ENCODE measurements around the gene TPH2. TPM values are rescaled to one million over a fixed set of nuclear protein-coding genes. Genes with fewer than 3 reads are reported as not detected.

The TPH2 gene
- total RNA-seq, 2 donors from 2014 or later, result not detected

DNA sequence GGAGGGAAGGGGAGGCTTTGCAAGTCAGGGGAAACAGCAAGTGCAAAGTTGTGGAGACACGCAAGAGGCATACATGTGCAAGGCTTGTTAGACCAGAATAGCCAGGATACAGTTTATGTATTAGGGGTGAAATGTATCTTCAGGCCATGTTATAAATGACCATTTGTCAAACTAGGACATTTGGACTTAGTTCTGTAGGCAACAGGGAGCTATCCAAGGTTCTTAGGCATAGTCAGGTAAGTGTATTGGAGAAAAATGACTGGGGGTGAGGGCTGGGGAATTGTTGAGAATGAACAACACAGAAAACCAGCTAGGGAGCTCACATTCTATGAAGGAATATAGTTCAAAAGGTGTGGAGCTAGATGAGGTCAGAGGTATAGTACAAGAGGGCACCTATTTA, 42.5 kb downstream of the TPH2 start:
- H3K27ac ChIP-seq, result no peak overlapping the region
- DNase-seq (ENCODE audit: low spot score), result no peak
- H3K27me3 ChIP-seq (replicated peaks; ENCODE audit: insufficient read depth), result no peaks in the 10 kb centered on the region
- H3K36me3 ChIP-seq, result no peaks in the 10 kb centered on the region
- no peaks in the 10 kb centered on the region for H3K9me3 ChIP-seq
- no peak overlapping the region for H3K4me3 ChIP-seq
- no peak for TF ChIP-seq CTCF (IDR thresholded peaks at IDR 0.05)
- no peak for ATAC-seq (ENCODE audit: insufficient number of reproducible peaks, low FRiP score, low read depth)
- H3K4me1 ChIP-seq (ENCODE audit: control insufficient read depth in 1 of 2, low read depth in 2 of 2), result no peaks in the 10 kb centered on the region

GRCh38 chr12:71994715-71995114, 56.1 kb downstream of the TPH2 start:
- H3K4me3 ChIP-seq, result no peak overlapping the region
- H3K27ac ChIP-seq, result no peak overlapping the region
- no peak for TF ChIP-seq CTCF (IDR thresholded peaks at IDR 0.05)
- H3K9me3 ChIP-seq, result no peaks in the 10 kb centered on the region
- no peak for ATAC-seq (ENCODE audit: insufficient number of reproducible peaks, low FRiP score, low read depth)
- H3K36me3 ChIP-seq, result no peaks in the 10 kb centered on the region
- no peaks in the 10 kb centered on the region for H3K27me3 ChIP-seq (replicated peaks; ENCODE audit: insufficient read depth)
- DNase-seq (ENCODE audit: low spot score), result no peak
- H3K4me1 ChIP-seq (ENCODE audit: control insufficient read depth in 1 of 2, low read depth in 2 of 2), result no peaks in the 10 kb centered on the region

- Histone ChIP-seq H3K27ac (no peak overlapping the region), H3K4me3 (no peak overlapping the region), H3K9me3 (no peaks in the 10 kb centered on the region), H3K27me3 (replicated peaks; ENCODE audit: insufficient read depth) (no peaks in the 10 kb centered on the region), H3K4me1 (ENCODE audit: control insufficient read depth in 1 of 2, low read depth in 2 of 2) (no peaks in the 10 kb centered on the region), H3K36me3 (no peaks in the 10 kb centered on the region)
- DNase-seq (ENCODE audit: low spot score) (no peak), ATAC-seq (ENCODE audit: insufficient number of reproducible peaks, low FRiP score, low read depth) (no peak)
- TF ChIP-seq CTCF (IDR thresholded peaks at IDR 0.05), result no peak
These were observed 61.1 kb downstream of the TPH2 start for GRCh38 chr12:71999795-72000194.

DNA sequence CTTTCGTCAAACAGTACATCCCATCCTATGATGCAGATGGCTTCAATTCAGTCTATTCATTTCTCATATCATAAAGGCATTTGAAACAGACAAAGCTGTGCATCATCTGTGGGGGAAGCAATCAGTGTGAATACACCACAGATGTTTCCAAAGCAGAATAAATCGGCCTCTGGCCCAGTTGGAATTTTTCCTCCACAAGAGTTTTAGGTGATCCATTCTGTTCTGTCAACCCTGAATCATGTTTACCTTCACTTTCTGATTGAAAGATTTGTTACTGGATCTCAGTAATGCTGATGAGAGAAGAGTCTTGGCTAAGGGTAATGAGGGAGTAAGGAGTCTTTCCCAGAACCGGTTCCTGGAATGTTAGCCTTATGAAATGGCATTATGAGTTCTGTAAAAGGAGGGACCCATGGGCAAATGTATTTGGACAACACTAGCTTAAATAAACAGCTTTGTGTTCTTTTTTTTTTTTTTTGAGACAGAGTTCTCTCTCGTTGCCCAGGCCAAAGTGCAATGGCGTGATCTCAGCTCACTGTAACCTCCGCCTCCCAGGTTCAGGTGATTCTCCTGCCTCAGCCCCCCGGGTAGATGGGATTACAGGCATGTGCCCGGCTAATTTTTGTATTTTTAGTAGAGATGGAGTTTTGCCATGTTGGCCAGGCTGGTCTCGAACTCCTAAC, 62.5 kb downstream of the TPH2 start:
- DNase-seq (ENCODE audit: low spot score) (no peak), ATAC-seq (ENCODE audit: insufficient number of reproducible peaks, low FRiP score, low read depth) (no peak)
- Histone ChIP-seq H3K4me1 (ENCODE audit: control insufficient read depth in 1 of 2, low read depth in 2 of 2) (no peaks in the 10 kb centered on the region), H3K4me3 (no peak overlapping the region), H3K27ac (no peak overlapping the region), H3K27me3 (replicated peaks; ENCODE audit: insufficient read depth) (no peaks in the 10 kb centered on the region), H3K36me3 (no peaks in the 10 kb centered on the region), H3K9me3 (no peaks in the 10 kb centered on the region)
- no peak for TF ChIP-seq CTCF (IDR thresholded peaks at IDR 0.05)

- no peak overlapping the region for H3K4me3 ChIP-seq
- no peak for TF ChIP-seq CTCF (IDR thresholded peaks at IDR 0.05)
- ATAC-seq (ENCODE audit: insufficient number of reproducible peaks, low FRiP score, low read depth), result no peak
- H3K9me3 ChIP-seq, result no peaks in the 10 kb centered on the region
- no peaks in the 10 kb centered on the region for H3K36me3 ChIP-seq
- no peak overlapping the region for H3K27ac ChIP-seq
- no peaks in the 10 kb centered on the region for H3K27me3 ChIP-seq (replicated peaks; ENCODE audit: insufficient read depth)
- DNase-seq (ENCODE audit: low spot score), result no peak
- H3K4me1 ChIP-seq (ENCODE audit: control insufficient read depth in 1 of 2, low read depth in 2 of 2), result peaks cover 5 to 16% of the 10 kb centered on the region in 2 donors
These were observed 68.1 kb downstream of the TPH2 start for GRCh38 chr12:72006766-72007165.
